B cell (primary cell): ENCODE measurements around the gene CDK5R2. TPM values are rescaled to one million over a fixed set of nuclear protein-coding genes. Genes with fewer than 3 reads are reported as not detected.

Source experiments
- ATAC-seq: fragments of 200-7000 bp; cut with Tn5 transposase; one replicate; pipeline ENCODE4 v1.10.0; 2021; ENCODE audit warnings: low read depth, mild to moderate bottlenecking, moderate number of reproducible peaks, moderate library complexity
- CTCF ChIA-PET: fragments of 350-600 bp; sonication (Branson Sonifier 250); formaldehyde crosslinking; loops from one replicate; lab custom pipeline; 2021; ENCODE audit warnings: antibody characterized with exemption, inconsistent platforms; lab: Charles Lee
- POLR2A ChIA-PET: fragments of 350-600 bp; sonication (Branson Sonifier 250); formaldehyde crosslinking; loops from one replicate; lab custom pipeline; 2021; ENCODE audit warnings: antibody characterized with exemption; lab: Charles Lee
- DNase-seq: peaks from one replicate; pipeline ENCODE4 v3.0.0; 2013
- H2AFZ ChIP-seq: 2 replicates; pipeline ENCODE4 v1.6.1; 2012; ENCODE audit warnings: mild to moderate bottlenecking, low read depth, low read length; ENCODE audit not compliant: insufficient read depth, poor library complexity, severe bottlenecking
- H3K27ac ChIP-seq, 2 donors: 1 replicate in 1 of 2; 2 replicates in 1 of 2; pipeline ENCODE4 v1.5.1; 2012 to 2013; ENCODE audit warnings: low read length in 2 of 2, mild to moderate bottlenecking in 2 of 2, moderate library complexity in 1 of 2
- H3K27me3 ChIP-seq, 4 experiments: fragments of 200-600 bp in 1 of 4; sonication (generic) in 1 of 4; replicated peaks in 1 of 4; 1 replicate in 2 of 4; 2 replicates in 2 of 4; pipeline versions ENCODE4 v1.6.1 to v1.7.0; 2013 to 2016; ENCODE audit warnings: low read length in 3 of 4, mild to moderate bottlenecking in 2 of 4, mixed read lengths in 1 of 4, moderate library complexity in 1 of 4; ENCODE audit not compliant: insufficient read depth in 4 of 4, control insufficient read depth in 3 of 4; ENCODE audit errors: control extremely low read depth in 1 of 4
- H3K36me3 ChIP-seq, 2 experiments: replicated peaks in 1 of 2; 1 replicate in 1 of 2; 2 replicates in 1 of 2; pipeline versions ENCODE4 v1.6.1 to v1.7.1; 2013; ENCODE audit warnings: low read length in 1 of 2; ENCODE audit not compliant: insufficient read depth in 2 of 2, control insufficient read depth in 1 of 2; ENCODE audit errors: control extremely low read depth in 1 of 2, extremely low read depth in 1 of 2
- H3K4me1 ChIP-seq, 2 donors: fragments of 200-600 bp in 1 of 2; sonication (generic) in 1 of 2; 1 replicate in 1 of 2; 2 replicates in 1 of 2; pipeline versions ENCODE4 v1.5.1 to v1.6.1; 2013 to 2017; ENCODE audit warnings: low read length in 2 of 2; ENCODE audit not compliant: control insufficient read depth in 2 of 2, insufficient read depth in 2 of 2
- H3K4me2 ChIP-seq: replicated peaks from 2 replicates; pipeline ENCODE3; 2012; ENCODE audit warnings: mild to moderate bottlenecking, low read depth, low read length; ENCODE audit not compliant: poor library complexity, severe bottlenecking
- H3K4me3 ChIP-seq, 5 experiments: fragments of 200-600 bp in 1 of 5; sonication (generic) in 1 of 5; 1 replicate in 3 of 5; 2 replicates in 2 of 5; pipeline versions ENCODE4 v1.5.1 to v1.7.0; 2011 to 2016; ENCODE audit warnings: low read length in 4 of 5, mild to moderate bottlenecking in 4 of 5, low read depth in 2 of 5, control low read depth in 1 of 5, moderate library complexity in 1 of 5; ENCODE audit not compliant: insufficient read depth in 1 of 5; ENCODE audit errors: control extremely low read depth in 1 of 5, extremely low read depth in 1 of 5
- H3K79me2 ChIP-seq: fragments of 200-600 bp; sonication (generic); one replicate; pipeline ENCODE4 v1.6.0; 2016; ENCODE audit warnings: low read length; ENCODE audit not compliant: control insufficient read depth, insufficient read depth
- H3K9ac ChIP-seq: fragments of 200-600 bp; sonication (generic); 2 replicates; pipeline ENCODE4 v1.6.1; 2017; ENCODE audit warnings: mild to moderate bottlenecking, low read length, moderate library complexity
- H3K9me3 ChIP-seq, 3 donors: one replicate each; pipeline versions ENCODE4 v1.6.1 to v1.7.1; 2013; ENCODE audit warnings: low read length in 2 of 3; ENCODE audit not compliant: control insufficient read depth in 2 of 3, insufficient read depth in 1 of 3; ENCODE audit errors: control extremely low read depth in 1 of 3
- H4K20me1 ChIP-seq: 2 replicates; pipeline ENCODE4 v1.6.0; 2012; ENCODE audit warnings: mild to moderate bottlenecking, low read length; ENCODE audit not compliant: insufficient read depth, control insufficient read depth, poor library complexity, severe bottlenecking
- H3K27ac Mint-ChIP-seq: one replicate; pipeline ENCODE4 v1.8.0; 2021; ENCODE audit warnings: mixed read lengths
- H3K27me3 Mint-ChIP-seq: one replicate; pipeline ENCODE4 v1.8.0; 2021; ENCODE audit warnings: mixed read lengths
- H3K4me1 Mint-ChIP-seq: one replicate; pipeline ENCODE4 v1.8.0; 2021; ENCODE audit warnings: mixed read lengths
- H3K4me3 Mint-ChIP-seq: one replicate; pipeline ENCODE4 v1.8.0; 2021; ENCODE audit warnings: mixed read lengths
- H3K9me3 Mint-ChIP-seq: one replicate; pipeline ENCODE4 v1.8.0; 2022; ENCODE audit warnings: mixed read lengths; ENCODE audit not compliant: insufficient read depth
- CTCF ChIP-seq: fragments of 200-600 bp; IDR thresholded peaks from one replicate; pipeline ENCODE4 v1.8.0; 2022; ENCODE audit warnings: antibody characterized with exemption, mild to moderate bottlenecking
- EZH2 ChIP-seq: IDR thresholded peaks from 2 replicates; pipeline ENCODE4 v1.6.1; 2012; ENCODE audit warnings: borderline replicate concordance, low read depth, mild to moderate bottlenecking, moderate library complexity, low read length; ENCODE audit not compliant: insufficient read depth, poor library complexity, severe bottlenecking
- WGBS: methylation state at CpG from one replicate; pipeline ENCODE4 v1.1.5; 2013; ENCODE audit warnings: missing lambda C conversion rate; ENCODE audit not compliant: insufficient coverage; 5-methylcytosine and 5-hydroxymethylcytosine counted together
- intact Hi-C: fragments of 100-400 bp; cut with micrococcal nuclease; formaldehyde crosslinking; loops from one replicate; pipeline ENCODE4 v1.10.0; 2022
- polyA plus RNA-seq: library from polyadenylated mRNA; depleted of rRNA; stranded (reverse); fragments of >200 nt; gene quantifications from 2 replicates; pipeline ENCODE4 v1.2.3, GENCODE V29; 2012
- total RNA-seq, 2 donors: library from RNA; stranded (reverse); fragments of 120-200 nt in 1 of 2; gene quantifications; 1 replicate in 1 of 2; 2 replicates in 1 of 2; pipeline versions ENCODE4 v1.2.3 to v1.2.4, GENCODE V29; 2013 to 2022

CDK5R2 gene
- total and polyA plus RNA-seq, 2 donors (not counting 1 experiment from before 2014, with no cell fraction given), result not detected

- peak overlapping the region; percentile 94 for H3K4me2 ChIP-seq
- no peak for ATAC-seq
These were observed 369 bp downstream of the CDK5R2 start for GRCh38 chr2:218959761-218960308.

More at GRCh38 chr2:218959761-218960308, 369 bp downstream of the CDK5R2 start:
- Histone ChIP-seq H3K36me3 (no peaks in the 10 kb centered on the region), H3K4me1 (peaks cover 24 to 39% of the 10 kb centered on the region in 2 donors), H3K27ac (no peak overlapping the region), H2AFZ (peak overlapping the region; percentile 65), H3K27me3 (peaks cover 0 to 75% (median 43%) of the 10 kb centered on the region in 4 experiments), H4K20me1 (no peaks in the 10 kb centered on the region), H3K9me3 (peaks cover 0 to 36% (median 3%) of the 10 kb centered on the region in 3 donors), H3K9ac (peak overlapping the region; percentile 57), H3K4me3 (peak overlapping the region in 4 of 5 experiments; percentile 21 to 57 (median 48)), H3K79me2 (no peaks in the 10 kb centered on the region)
- ChIA-PET POLR2A (no interaction called here), CTCF (interaction anchor here (0.8 to 1.8 kb wide), 6 partner anchors 21 to 112 kb away, joined by 3 to 6 read pairs (median 4); no protein-coding TSS in a partner anchor)
- no peak overlapping the region for H3K27ac Mint-ChIP-seq
- no peak overlapping the region for H3K4me3 Mint-ChIP-seq
- intact Hi-C loops, result no loop called here
- peaks cover 21% of the 10 kb centered on the region for H3K4me1 Mint-ChIP-seq
- DNase-seq, result no peak
- no peaks in the 10 kb centered on the region for H3K9me3 Mint-ChIP-seq
- no peak for TF ChIP-seq CTCF
- TF ChIP-seq EZH2, result no peak
- 5% methylated on average over 67 of the region's 67 CpGs for WGBS
- peaks cover 73% of the 10 kb centered on the region for H3K27me3 Mint-ChIP-seq
